Endothelial cell of umbilical vein (primary cell): ENCODE data around the gene OLAH. TPM values are rescaled to one million over a fixed set of nuclear protein-coding genes. Genes with fewer than 3 reads are reported as not detected.

Experiments used
- BruUV-seq: library from RNA; stranded (reverse); fragments of 400-500 nt; replicated peaks from 2 replicates; lab custom pipeline; 2021; lab: Mats Ljungman, UMichigan
- CTCF ChIA-PET: fragments of 300-600, 350-600 bp; sonication (Branson Sonifier 250); formaldehyde crosslinking; loops from one replicate; lab custom pipeline; 2021; ENCODE audit warnings: antibody characterized with exemption, inconsistent platforms; lab: Charles Lee
- POLR2A ChIA-PET: fragments of 300-600, 350-600 bp; sonication (Branson Sonifier 250); formaldehyde crosslinking; loops from one replicate; lab custom pipeline; 2021; ENCODE audit warnings: antibody characterized with exemption, inconsistent platforms; lab: Charles Lee
- DNase-seq: peaks from one replicate; pipeline ENCODE4 v3.0.0-alpha.2; 2011; ENCODE audit warnings: low read depth, low spot score
- FAIRE-seq: peaks from 2 replicates; lab custom pipeline; 2011; peaks lifted over from hg19 to GRCh38; lab: Jason Lieb, UNC
- H2AFZ ChIP-seq: 2 replicates; pipeline ENCODE4 v1.6.0; 2012; ENCODE audit warnings: low read depth, low read length, control low read depth, inconsistent platforms
- H3K27ac ChIP-seq: 2 replicates; pipeline ENCODE4 v1.5.1; 2011; ENCODE audit warnings: low read depth, mild to moderate bottlenecking, control low read depth, low read length, moderate library complexity; ENCODE audit not compliant: insufficient read depth
- H3K27me3 ChIP-seq, 2 experiments: 2 replicates each; pipeline versions ENCODE4 v1.6.0 to v1.6.1; 2011; ENCODE audit warnings: low read length in 2 of 2, mixed read lengths in 1 of 2; ENCODE audit not compliant: control insufficient read depth in 2 of 2, insufficient read depth in 2 of 2
- H3K36me3 ChIP-seq, 2 experiments: 2 replicates in 1 of 2; 3 replicates in 1 of 2; pipeline ENCODE4 v1.5.1; 2011; ENCODE audit warnings: low read length in 2 of 2, mild to moderate bottlenecking in 1 of 2, moderate library complexity in 1 of 2; ENCODE audit not compliant: control insufficient read depth in 2 of 2, insufficient read depth in 2 of 2; ENCODE audit errors: extremely low read depth in 1 of 2
- H3K4me1 ChIP-seq: 3 replicates; pipeline ENCODE4 v1.5.1; 2011; ENCODE audit warnings: mild to moderate bottlenecking, low read length; ENCODE audit not compliant: control insufficient read depth, insufficient read depth; ENCODE audit errors: extremely low read depth
- H3K4me2 ChIP-seq: 2 replicates; pipeline ENCODE4 v1.6.1; 2011; ENCODE audit warnings: low read length, control low read depth, mixed read lengths; ENCODE audit not compliant: insufficient read depth
- H3K4me3 ChIP-seq, 3 experiments: fragments of 200-600 bp in 1 of 3; sonication (generic), shearing (Covaris generic) in 1 of 3; replicated peaks in 1 of 3; 2 replicates each; pipeline ENCODE4 v1.5.1; 2011 to 2016; ENCODE audit warnings: control low read depth in 3 of 3, low read length in 3 of 3, mild to moderate bottlenecking in 2 of 3, inconsistent platforms in 1 of 3, low read depth in 1 of 3, moderate library complexity in 1 of 3; ENCODE audit not compliant: insufficient read depth in 1 of 3
- H3K79me2 ChIP-seq: 2 replicates; pipeline ENCODE4 v1.6.0; 2012; ENCODE audit warnings: low read length, inconsistent platforms; ENCODE audit not compliant: control insufficient read depth, insufficient read depth
- H3K9ac ChIP-seq: replicated peaks from 2 replicates; pipeline ENCODE3; 2011; ENCODE audit warnings: low read length, control low read depth; ENCODE audit not compliant: insufficient read depth; ENCODE audit errors: extremely low read depth
- H3K9me1 ChIP-seq: replicated peaks from 3 replicates; pipeline ENCODE4 v1.6.0; 2011; ENCODE audit warnings: mild to moderate bottlenecking, low read length; ENCODE audit not compliant: control insufficient read depth, insufficient read depth; ENCODE audit errors: extremely low read depth
- H3K9me3 ChIP-seq: replicated peaks from 2 replicates; pipeline ENCODE4 v1.5.1; 2012; ENCODE audit warnings: low read length, inconsistent platforms; ENCODE audit not compliant: control insufficient read depth, insufficient read depth
- H4K20me1 ChIP-seq: replicated peaks from 2 replicates; pipeline ENCODE3; 2011; ENCODE audit warnings: mild to moderate bottlenecking, low read length; ENCODE audit not compliant: control insufficient read depth, insufficient read depth; ENCODE audit errors: extremely low read depth
- CTCF ChIP-seq, 2 donors: IDR thresholded peaks; 1 replicate in 1 of 2; 2 replicates in 1 of 2; pipeline ENCODE4 v1.5.1; 2011; ENCODE audit warnings: low read length in 2 of 2, mild to moderate bottlenecking in 2 of 2, moderate library complexity in 2 of 2, control low read depth in 1 of 2, inconsistent platforms in 1 of 2, low read depth in 1 of 2; ENCODE audit not compliant: insufficient read depth in 1 of 2; ENCODE audit errors: extremely low read depth in 1 of 2
- EZH2 ChIP-seq: IDR thresholded peaks from 2 replicates; pipeline ENCODE4 v1.6.1; 2012; ENCODE audit warnings: borderline replicate concordance, low read depth, mild to moderate bottlenecking, moderate library complexity, low read length, inconsistent platforms; ENCODE audit not compliant: severe bottlenecking
- FOS ChIP-seq: IDR thresholded peaks from 2 replicates; pipeline ENCODE4 v1.6.1; 2011; ENCODE audit warnings: mild to moderate bottlenecking, low read length, moderate library complexity, borderline replicate concordance; ENCODE audit not compliant: insufficient read depth
- GATA2 ChIP-seq: IDR thresholded peaks from 2 replicates; pipeline ENCODE4 v1.7.0; 2011; ENCODE audit warnings: low read depth, mild to moderate bottlenecking, moderate library complexity, mixed read lengths, low read length; ENCODE audit not compliant: insufficient read length, insufficient read depth
- JUN ChIP-seq: IDR thresholded peaks from 2 replicates; pipeline ENCODE4 v1.6.1; 2011; ENCODE audit warnings: borderline replicate concordance, low read depth; ENCODE audit not compliant: insufficient read length, insufficient read depth
- MAX ChIP-seq: IDR thresholded peaks from 2 replicates; pipeline ENCODE4 v1.6.1; 2011; ENCODE audit not compliant: insufficient read depth, insufficient read length
- MYC ChIP-seq: IDR thresholded peaks from one replicate; pipeline ENCODE4 v1.6.1; 2011; ENCODE audit warnings: mild to moderate bottlenecking, low read depth, low read length
- POLR2A ChIP-seq: IDR thresholded peaks from 2 replicates; pipeline ENCODE4 v1.6.1; 2012; ENCODE audit warnings: low read depth, mild to moderate bottlenecking, control low read depth, low read length
- POLR2AphosphoS5 ChIP-seq: IDR thresholded peaks from 2 replicates; pipeline ENCODE4 v1.6.1; 2012; ENCODE audit warnings: low read depth, mild to moderate bottlenecking, control low read depth, low read length, moderate library complexity; ENCODE audit not compliant: insufficient read depth
- dilution Hi-C: fragments of 300-500 bp; cut with MboI; formaldehyde crosslinking; loops from one replicate; pipeline ENCODE4 v1.15.0; 2019; ENCODE audit warnings: low sequenced_read_pairs; ENCODE audit not compliant: extremely low pct_ligation_motif_present
- intact Hi-C: fragments of 100-400 bp; cut with micrococcal nuclease; formaldehyde crosslinking; loops from one replicate; pipeline ENCODE4 v1.10.0; 2022
- polyA plus RNA-seq, 4 experiments: library from polyadenylated mRNA; depleted of rRNA in 3 of 4; stranded (reverse) in 3 of 4; unstranded in 1 of 4; fragments of >200 nt; gene quantifications; 2 replicates each; pipeline versions ENCODE4 v1.2.1 to v1.2.3, GENCODE V29; 2011 to 2012; ENCODE audit warnings: missing spikeins in 1 of 4
- total RNA-seq: library from RNA; stranded (reverse); gene quantifications from 2 replicates; pipeline ENCODE4 v1.2.3, GENCODE V29; 2021

Gene OLAH
- total and polyA plus RNA-seq, 2 donors (not counting 3 experiments of a cell fraction or from before 2014, with no cell fraction given), result 0.26 to 0.51 TPM

GRCh38 chr10:15046626-15047025 is 2.9 kb downstream of the OLAH start:
- ChIA-PET CTCF (no interaction called here), POLR2A (interaction anchor here (0.6 kb wide), 1 partner anchor 10 kb away, joined by 6 read pairs; no protein-coding TSS in a partner anchor)
- dilution Hi-C loops, result no loop called here
- FAIRE-seq (no peak), DNase-seq (no peak)
- Histone ChIP-seq H3K36me3 (no peaks in the 10 kb centered on the region), H3K27ac (no peak overlapping the region), H3K4me3 (no peak overlapping the region), H3K79me2 (no peaks in the 10 kb centered on the region), H3K4me1 (no peaks in the 10 kb centered on the region), H3K27me3 (no peaks in the 10 kb centered on the region), H3K4me2 (no peak overlapping the region), H4K20me1 (no peaks in the 10 kb centered on the region), H2AFZ (no peak overlapping the region), H3K9me1 (no peaks in the 10 kb centered on the region), H3K9me3 (no peaks in the 10 kb centered on the region), H3K9ac (no peak overlapping the region)
- TF ChIP-seq EZH2, result no peak
- no peak for TF ChIP-seq FOS
- no peak for TF ChIP-seq CTCF (IDR thresholded peaks at IDR 0.05; ENCODE audit: extremely low read depth in 1 of 2, insufficient read depth in 1 of 2, low read depth in 1 of 2, low read length in 2 of 2)
- no peak for TF ChIP-seq POLR2AphosphoS5
- no peak for TF ChIP-seq JUN
- no peak for TF ChIP-seq GATA2
- no peak for TF ChIP-seq MAX
- TF ChIP-seq POLR2A, result no peak
- TF ChIP-seq MYC, result no peak
- intact Hi-C loops, result no loop called here
- no TSS peak for BruUV-seq
